Prostate gland (tissue), 2 donors: Measurements from ENCODE around the gene KRTAP5-7.

Experiments used
- CTCF ChIP-seq, 4 experiments: fragments of 200-600 bp in 2 of 4; fragments of 450-650 bp in 2 of 4; sonication (generic) in 2 of 4; IDR thresholded peaks; 1 replicate in 3 of 4; 2 replicates in 1 of 4; pipeline ENCODE4 v1.5.1; 2016 to 2019; ENCODE audit warnings: antibody characterized with exemption in 4 of 4, mild to moderate bottlenecking in 2 of 4, moderate library complexity in 2 of 4
- POLR2A ChIP-seq: fragments of 450-650 bp; IDR thresholded peaks from one replicate; pipeline ENCODE4 v1.6.1; 2016; ENCODE audit warnings: antibody characterized with exemption, mild to moderate bottlenecking
- POLR2AphosphoS5 ChIP-seq: sonication (generic); formaldehyde crosslinking; IDR thresholded peaks from one replicate; pipeline ENCODE4 v1.6.1; 2017; ENCODE audit warnings: antibody characterized with exemption

DNA sequence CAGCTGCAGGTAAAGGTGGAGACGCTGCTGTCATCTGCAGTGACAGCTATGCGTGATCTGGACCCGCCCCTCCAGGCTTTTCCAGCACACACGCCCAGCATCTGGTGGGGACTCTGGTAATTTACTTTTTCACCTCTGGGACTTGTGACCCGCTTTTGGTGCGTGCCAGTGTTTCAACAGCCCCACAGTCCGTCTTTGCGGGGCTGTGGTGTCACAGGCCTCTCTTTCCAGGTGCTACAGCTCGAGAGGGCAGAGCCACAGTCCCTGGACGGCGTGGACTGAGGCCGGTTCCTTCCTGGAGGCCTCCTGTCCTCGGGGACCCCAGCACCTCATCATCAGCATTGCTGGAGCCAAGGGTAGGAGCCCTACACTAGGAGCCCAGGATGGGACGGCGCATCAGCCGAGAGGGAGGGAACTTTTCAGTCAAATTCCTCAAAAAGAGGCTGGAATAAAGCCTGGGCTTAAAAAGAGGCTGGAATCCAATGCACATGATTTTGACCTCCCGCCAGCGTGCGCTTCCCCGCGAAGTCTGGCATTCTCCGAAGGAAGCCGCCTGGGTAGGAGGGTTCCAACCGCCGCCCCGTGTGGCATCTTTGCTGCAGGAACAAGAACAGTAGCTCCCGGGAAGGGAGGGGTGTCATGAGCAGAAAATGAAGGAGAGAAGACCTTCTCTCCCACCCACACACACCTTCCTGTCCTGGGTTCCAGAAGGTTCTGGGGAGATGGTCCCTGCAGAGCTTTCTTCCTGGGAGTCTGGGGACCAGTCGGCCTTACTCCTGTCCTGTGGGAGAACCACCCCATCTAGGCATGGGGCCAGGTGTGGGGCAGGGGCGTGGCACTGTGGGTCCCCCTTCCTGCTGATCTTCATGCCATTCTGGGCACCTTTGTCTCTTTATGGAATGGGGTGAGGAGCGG, 25.7 kb upstream of the KRTAP5-7 start:
- TF ChIP-seq POLR2A (no peak), CTCF (IDR thresholded peaks at IDR 0.05) (no peak), POLR2AphosphoS5 (no peak)
